Body of pancreas (tissue), 4 donors: ENCODE results near the gene AHCYL1.

Source experiments
- CTCF ChIP-seq, 7 experiments: fragments of 450-650 bp in 4 of 7; fragments of 200-600 bp in 3 of 7; sonication (generic) in 3 of 7; IDR thresholded peaks; one replicate each; pipeline ENCODE4 v1.5.1; 2016 to 2019; ENCODE audit warnings: antibody characterized with exemption in 7 of 7
- POLR2A ChIP-seq, 3 donors: fragments of 450-650 bp; IDR thresholded peaks; one replicate each; pipeline ENCODE4 v1.6.1; 2016; ENCODE audit warnings: antibody characterized with exemption in 3 of 3, mild to moderate bottlenecking in 2 of 3

GRCh38 chr1:110003747-110004428 is 19.3 kb downstream of the AHCYL1 start:
- no peak for TF ChIP-seq CTCF (IDR thresholded peaks at IDR 0.05)
- peak in 1 of 3 donors; percentile 21 for TF ChIP-seq POLR2A (IDR thresholded peaks at IDR 0.05)
